Common myeloid progenitor, CD34-positive (primary cell): Measurements from ENCODE around the gene ENGASE.
"Not testable (repeated sequence)": the region's sequence is repeated elsewhere in the genome, so short reads cannot be mapped to it uniquely, and the experiment has no call there.

Experiments
- CTCF ChIA-PET: fragments of 350-600 bp; sonication (Branson Sonifier 250); formaldehyde crosslinking; loops from one replicate; lab custom pipeline; 2021; ENCODE audit warnings: antibody characterized with exemption; lab: Charles Lee
- POLR2A ChIA-PET: fragments of 350-600 bp; sonication (Branson Sonifier 250); formaldehyde crosslinking; loops from one replicate; lab custom pipeline; 2021; ENCODE audit warnings: antibody characterized with exemption; lab: Charles Lee
- DNase-seq, 3 donors: peaks; one replicate each; pipeline versions ENCODE4 v3.0.0 to v3.0.0-alpha.2; 2013
- H3K27ac ChIP-seq, 2 experiments: 1 replicate in 1 of 2; 2 replicates in 1 of 2; pipeline ENCODE4 v1.7.0; 2013; ENCODE audit warnings: inconsistent platforms in 2 of 2, low read length in 2 of 2, mild to moderate bottlenecking in 2 of 2, low read depth in 1 of 2, moderate library complexity in 1 of 2; ENCODE audit not compliant: severe bottlenecking in 2 of 2, insufficient read depth in 1 of 2, poor library complexity in 1 of 2
- H3K27me3 ChIP-seq, 5 experiments: replicated peaks in 2 of 5; 1 replicate in 3 of 5; 2 replicates in 2 of 5; pipeline versions ENCODE4 v1.6.1 to v1.7.0; 2013; ENCODE audit warnings: low read length in 4 of 5, mild to moderate bottlenecking in 2 of 5, moderate library complexity in 2 of 5, inconsistent platforms in 1 of 5; ENCODE audit not compliant: insufficient read depth in 5 of 5, control insufficient read depth in 4 of 5
- H3K36me3 ChIP-seq, 4 experiments: 1 replicate in 2 of 4; 2 replicates in 2 of 4; pipeline versions ENCODE4 v1.6.1 to v1.7.0; 2013; ENCODE audit warnings: low read length in 3 of 4, control low read depth in 1 of 4, mild to moderate bottlenecking in 1 of 4; ENCODE audit not compliant: control insufficient read depth in 4 of 4, insufficient read depth in 4 of 4
- H3K4me1 ChIP-seq, 4 experiments: 1 replicate in 3 of 4; 2 replicates in 1 of 4; pipeline versions ENCODE4 v1.6.1 to v1.7.1; 2013; ENCODE audit warnings: low read length in 3 of 4, mild to moderate bottlenecking in 3 of 4, control low read depth in 1 of 4, inconsistent platforms in 1 of 4, moderate library complexity in 1 of 4; ENCODE audit not compliant: control insufficient read depth in 4 of 4, insufficient read depth in 4 of 4; ENCODE audit errors: control extremely low read depth in 1 of 4
- H3K4me3 ChIP-seq, 7 experiments: 1 replicate in 4 of 7; 2 replicates in 3 of 7; pipeline versions ENCODE4 v1.5.1 to v1.7.0; 2013; ENCODE audit warnings: mild to moderate bottlenecking in 7 of 7, low read length in 6 of 7, moderate library complexity in 6 of 7, inconsistent platforms in 2 of 7, low read depth in 2 of 7, control low read depth in 1 of 7; ENCODE audit not compliant: insufficient read depth in 4 of 7, control insufficient read depth in 1 of 7; ENCODE audit errors: extremely low read depth in 1 of 7
- H3K9me3 ChIP-seq, 5 experiments: 1 replicate in 4 of 5; 2 replicates in 1 of 5; pipeline versions ENCODE4 v1.6.1 to v1.7.1; 2013; ENCODE audit warnings: low read length in 4 of 5, mild to moderate bottlenecking in 2 of 5, inconsistent platforms in 1 of 5, low read depth in 1 of 5, moderate library complexity in 1 of 5; ENCODE audit not compliant: control insufficient read depth in 4 of 5, insufficient read depth in 2 of 5; ENCODE audit errors: control extremely low read depth in 1 of 5
- WGBS: methylation state at CpG from one replicate; pipeline ENCODE4 v1.1.5; 2013; ENCODE audit not compliant: insufficient coverage; 5-methylcytosine and 5-hydroxymethylcytosine counted together

ENGASE gene

GRCh38 chr17:79028496-79029326, 45.9 kb upstream of the ENGASE start:
- H3K27ac ChIP-seq = no peak overlapping the region
- H3K27me3 ChIP-seq = peaks cover 0 to 52% (median 22%) of the 10 kb centered on the region in 5 experiments
- peaks cover 0 to 17% (median 11%) of the 10 kb centered on the region in 4 experiments for H3K4me1 ChIP-seq
- H3K4me3 ChIP-seq = no peak overlapping the region
- POLR2A ChIA-PET = no interaction called here
- CTCF ChIA-PET = interaction anchor here (0.6 to 3.3 kb wide), 10 partner anchors 9 to 354 kb away, joined by 3 to 17 read pairs (median 4); no protein-coding TSS in a partner anchor
- peak in 2 of 3 donors; percentile 29 to 33 for DNase-seq
- WGBS = 73% methylated on average over 10 of the region's 17 CpGs
- no peaks in the 10 kb centered on the region for H3K9me3 ChIP-seq
- H3K36me3 ChIP-seq = no peaks in the 10 kb centered on the region

GRCh38 chr17:79029327-79030009, 45.2 kb upstream of the ENGASE start:
- ChIA-PET CTCF (interaction anchor here (0.7 to 2.1 kb wide), 4 partner anchors 9 to 38 kb away, joined by 3 to 8 read pairs (median 4); no protein-coding TSS in a partner anchor), POLR2A (no interaction called here)
- Histone ChIP-seq H3K36me3 (no peaks in the 10 kb centered on the region), H3K4me3 (no peak overlapping the region), H3K27me3 (peaks cover 0 to 45% (median 18%) of the 10 kb centered on the region in 5 experiments), H3K9me3 (no peaks in the 10 kb centered on the region), H3K27ac (no peak overlapping the region), H3K4me1 (peaks cover 0 to 10% (median 4%) of the 10 kb centered on the region in 4 experiments)
- DNase-seq = no peak
- 96% methylated on average over 16 of the region's 16 CpGs for WGBS

GRCh38 chr17:79030636-79031035, 44.0 kb upstream of the ENGASE start:
- H3K4me3 ChIP-seq, H3K36me3 ChIP-seq, H3K9me3 ChIP-seq, POLR2A ChIA-PET, DNase-seq, H3K4me1 ChIP-seq, H3K27ac ChIP-seq: not testable (repeated sequence)
- WGBS = 96% methylated on average over 11 of the region's 12 CpGs
- CTCF ChIA-PET = interaction anchor here (1.6 to 7.8 kb wide), 2 partner anchors 14 to 53 kb away, joined by 3 to 41 read pairs; no protein-coding TSS in a partner anchor
- peaks cover 0 to 33% (median 11%) of the 10 kb centered on the region in 5 experiments for H3K27me3 ChIP-seq

- ChIA-PET CTCF (interaction anchor here (1.3 to 7.8 kb wide), 4 partner anchors 10 to 51 kb away, joined by 3 to 41 read pairs (median 12); no protein-coding TSS in a partner anchor), POLR2A (no interaction called here)
- Histone ChIP-seq H3K9me3 (no peaks in the 10 kb centered on the region), H3K27me3 (peaks cover 0 to 28% (median 5%) of the 10 kb centered on the region in 5 experiments), H3K36me3 (no peaks in the 10 kb centered on the region), H3K4me1 (peaks cover 0 to 5% (median 0%) of the 10 kb centered on the region in 4 experiments), H3K27ac (no peak overlapping the region), H3K4me3 (no peak overlapping the region)
- DNase-seq = no peak
- over 99% methylated on average over 18 of the region's 26 CpGs for WGBS
Observed at GRCh38 chr17:79031996-79032875, 42.4 kb upstream of the ENGASE start.

- no peak overlapping the region for H3K27ac ChIP-seq
- CTCF ChIA-PET = interaction anchor here (1.3 to 7.8 kb wide), 3 partner anchors 11 to 22 kb away, joined by 3 to 41 read pairs (median 22); no protein-coding TSS in a partner anchor
- 96% methylated on average over 6 of the region's 9 CpGs for WGBS
Observed at GRCh38 chr17:79033046-79033616, 41.5 kb upstream of the ENGASE start.

More at GRCh38 chr17:79033046-79033616, 41.5 kb upstream of the ENGASE start:
- Histone ChIP-seq H3K36me3 (no peaks in the 10 kb centered on the region), H3K4me1 (peaks cover 0 to 3% (median 0%) of the 10 kb centered on the region in 4 experiments), H3K27me3 (peaks cover 0 to 22% (median 3%) of the 10 kb centered on the region in 5 experiments), H3K4me3 (no peak overlapping the region), H3K9me3 (no peaks in the 10 kb centered on the region)
- POLR2A ChIA-PET = interaction anchor here (0.6 kb wide), 1 partner anchor 335 kb away, joined by 3 read pairs; no protein-coding TSS in a partner anchor
- no peak for DNase-seq
